ENCODE results near the gene RDH16.
"Not testable (repeated sequence)": the region's sequence is repeated elsewhere in the genome, so short reads cannot be mapped to it uniquely, and the experiment has no call there.

The RDH16 gene

DNA sequence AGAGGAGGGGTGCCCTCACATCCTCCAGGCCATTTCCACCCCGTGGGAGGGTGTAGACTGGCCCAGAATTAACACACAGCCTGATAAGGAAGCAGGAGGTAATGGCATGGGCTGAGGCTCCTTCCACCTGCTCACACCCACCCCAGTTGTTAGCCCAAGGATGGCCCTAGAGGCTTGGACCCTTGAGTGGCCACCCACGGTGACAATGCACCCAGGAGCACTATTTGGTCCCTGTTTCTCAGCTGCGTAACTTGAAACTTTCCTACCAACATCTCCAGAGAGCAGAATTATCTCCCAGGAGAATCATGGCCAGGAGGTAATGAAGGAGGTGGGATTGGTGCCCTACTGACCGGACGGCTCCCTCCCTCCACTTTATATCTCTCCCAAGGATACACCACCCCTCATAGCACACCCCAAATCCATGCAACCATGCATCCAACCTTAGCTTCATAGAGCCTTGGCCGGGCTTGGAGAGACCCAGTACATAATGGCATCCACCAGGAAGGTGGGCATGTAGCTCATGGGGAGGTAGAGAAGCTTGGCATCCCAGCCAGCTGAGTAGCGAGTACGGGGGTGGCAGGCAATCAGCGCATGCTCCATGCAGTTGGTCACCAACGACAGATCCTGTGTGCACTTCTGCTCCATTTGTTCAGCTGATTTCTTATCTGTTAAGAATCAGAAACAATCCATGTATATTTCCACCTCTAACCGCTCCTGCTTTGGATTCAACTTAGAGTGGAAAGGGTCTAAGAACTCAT lies 5.6 kb downstream of the RDH16 start:
- no peak for DNase-seq

DNA sequence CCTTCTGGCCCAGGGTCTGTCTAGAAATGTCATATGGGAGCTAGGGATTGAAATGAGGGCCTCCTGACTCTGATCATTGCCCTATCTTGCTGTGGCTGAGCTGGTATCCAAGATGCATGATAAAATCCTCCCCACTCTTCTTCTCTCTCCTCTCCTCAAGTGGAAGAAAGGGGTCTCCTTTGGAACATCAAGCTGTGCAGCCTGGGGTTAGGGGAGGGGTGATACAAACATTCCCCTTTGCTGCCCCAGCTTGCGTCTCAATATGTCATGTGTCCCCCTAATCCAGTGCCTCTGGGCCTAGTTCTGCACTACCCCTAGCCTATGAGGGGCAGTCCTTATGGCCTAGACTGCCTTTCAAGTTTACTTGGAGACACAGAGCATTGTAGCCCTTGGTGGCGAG lies 8.5 kb downstream of the RDH16 start:
- DNase-seq: no peak

DNA sequence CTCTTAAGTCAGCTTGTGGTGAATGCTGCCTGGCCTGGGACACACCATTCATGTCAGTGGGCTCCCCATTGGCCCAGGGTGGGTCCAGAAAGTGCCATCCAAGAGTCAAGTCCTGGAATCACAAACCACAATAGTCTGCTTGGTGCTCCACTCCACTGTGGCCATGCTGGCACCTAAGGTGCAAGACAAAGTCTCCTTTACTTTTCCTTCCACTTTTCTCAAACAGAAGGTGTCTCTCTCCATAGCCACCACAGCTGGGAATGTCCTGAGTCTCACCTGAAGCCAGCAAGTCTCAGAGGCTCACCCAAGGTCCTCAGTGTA lies 9.0 kb downstream of the RDH16 start:
- no peak for DNase-seq

DNA sequence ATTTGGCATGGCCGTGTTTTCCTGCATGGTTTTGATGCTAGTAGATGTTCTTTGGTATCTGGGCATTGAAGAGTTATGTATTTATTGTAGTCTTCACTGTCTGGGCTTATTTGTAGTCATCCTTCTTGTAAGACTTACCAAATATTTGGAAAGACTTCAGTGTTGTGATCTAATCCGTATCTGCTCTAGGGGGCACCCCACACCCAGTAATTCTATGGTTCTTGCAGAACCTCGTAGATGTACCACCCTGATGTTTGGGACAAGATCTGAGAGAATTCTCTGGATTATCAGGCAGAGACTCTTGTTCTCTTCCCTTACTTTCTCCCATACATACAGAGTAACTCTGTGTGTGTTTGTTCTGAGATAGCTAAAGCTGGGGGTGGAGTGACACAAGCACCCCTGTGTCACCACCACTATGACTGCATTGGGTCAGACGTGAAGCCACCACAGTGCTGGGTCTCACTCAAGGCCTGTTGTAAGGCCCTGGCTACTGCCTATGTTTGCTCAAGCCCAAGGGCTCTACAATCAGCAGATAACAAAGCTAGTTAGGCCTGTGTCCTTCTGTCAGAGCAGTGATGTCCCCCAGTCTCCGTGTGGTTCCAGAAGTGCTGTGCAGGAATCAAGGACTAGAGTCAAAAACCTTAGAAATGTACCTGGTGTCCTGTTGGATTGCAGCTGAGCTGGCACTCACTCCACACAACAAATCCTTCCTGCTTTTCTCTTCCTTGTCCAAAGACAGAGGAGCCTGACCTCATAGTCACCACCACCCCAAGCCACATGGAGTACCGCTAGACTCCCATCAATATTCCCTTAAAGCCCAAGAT lies 9.6 kb downstream of the RDH16 start:
- peak; percentile 20 for DNase-seq

DNA sequence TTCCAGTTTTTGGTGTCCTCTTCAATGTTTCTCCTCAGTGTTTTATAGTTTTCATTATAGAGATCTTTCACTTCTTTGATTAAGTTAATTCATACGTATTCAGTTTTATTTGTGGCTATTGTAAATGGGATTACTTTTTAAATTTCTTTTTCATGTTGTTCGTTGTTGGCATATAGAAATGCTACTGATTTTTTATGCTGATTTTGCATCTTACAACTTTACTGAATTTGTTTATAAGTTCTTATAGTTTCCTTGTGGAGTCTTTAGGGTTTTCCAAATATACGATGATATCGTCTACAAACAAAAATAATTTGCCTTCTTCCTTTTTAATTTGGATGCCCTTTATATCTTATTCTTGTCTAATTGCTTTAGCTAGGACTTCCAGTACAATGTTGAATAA lies 13.5 kb downstream of the RDH16 start:
- DNase-seq: no peak

DNA sequence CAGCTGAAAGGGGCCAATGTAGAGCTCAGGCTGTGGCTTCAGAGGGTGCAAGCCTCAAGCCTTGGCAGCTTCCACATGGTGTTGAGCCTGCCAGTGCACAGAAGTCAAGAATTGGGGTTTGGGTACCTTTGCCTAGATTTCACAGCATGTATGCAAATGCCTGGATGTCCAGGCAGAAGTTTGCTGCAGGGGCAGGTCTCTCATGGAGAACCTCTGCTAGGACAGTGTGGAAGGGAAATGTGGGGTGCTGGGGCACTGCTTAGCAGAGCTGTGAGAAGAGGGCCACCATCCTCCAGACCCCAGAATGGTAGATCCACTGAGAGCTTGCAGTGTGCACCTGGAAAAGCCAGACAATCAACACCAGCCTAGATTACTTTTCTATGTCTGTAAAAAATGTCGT lies 14.0 kb downstream of the RDH16 start:
- DNase-seq: not testable (repeated sequence)

DNA sequence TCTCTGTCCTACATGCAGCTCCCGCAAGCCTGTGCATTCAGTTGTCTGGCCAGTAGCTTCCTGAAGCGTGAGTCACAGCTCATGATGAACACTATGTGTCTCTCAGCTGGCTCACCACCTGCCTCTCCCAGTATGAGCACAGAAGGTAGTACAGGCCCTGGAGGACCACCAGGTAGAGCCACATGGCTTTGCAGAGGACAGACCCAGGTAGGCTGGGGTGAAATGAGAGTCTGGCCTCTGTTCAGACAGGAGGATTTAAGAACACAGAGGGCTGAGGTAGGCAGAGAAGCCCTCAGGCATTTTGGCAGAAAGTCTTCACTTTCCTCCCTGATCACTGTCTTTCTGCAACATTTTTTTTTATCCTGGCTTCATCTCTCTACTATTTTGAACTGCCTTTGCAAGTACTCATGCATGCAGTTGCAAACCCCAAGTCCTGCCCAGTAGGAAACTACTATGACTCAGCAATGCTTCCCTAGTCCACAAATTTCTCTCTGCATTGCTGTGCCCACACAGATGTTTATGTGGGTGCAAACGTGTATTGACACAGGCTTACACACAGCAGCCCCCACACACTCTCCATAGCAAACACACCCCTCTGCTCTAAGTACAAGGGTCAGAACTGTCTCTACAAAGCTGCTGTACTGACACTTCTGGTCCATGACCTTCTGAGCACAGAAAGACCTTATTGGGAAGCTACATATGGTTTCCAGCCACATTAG lies 15.9 kb downstream of the RDH16 start:
- DNase-seq: peak; percentile 79

DNA sequence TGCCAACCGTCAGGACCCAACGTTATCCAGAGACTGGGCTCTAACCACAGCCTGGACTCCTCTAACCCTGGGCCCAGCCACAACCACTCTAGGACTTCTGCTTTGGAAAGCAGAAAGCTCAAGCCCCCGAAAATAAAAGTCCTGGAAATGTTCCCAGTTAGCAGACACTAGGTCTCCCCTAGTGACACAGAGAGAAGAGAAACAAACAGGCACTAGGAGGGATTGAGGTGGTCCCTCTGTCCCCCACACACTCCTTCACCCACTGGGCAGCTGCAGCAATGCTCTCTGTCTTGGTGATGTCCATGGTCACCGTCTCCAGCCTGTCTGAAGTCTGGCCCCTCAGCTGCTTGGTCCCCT lies 16.5 kb downstream of the RDH16 start:
- DNase-seq: not testable (repeated sequence)

DNA sequence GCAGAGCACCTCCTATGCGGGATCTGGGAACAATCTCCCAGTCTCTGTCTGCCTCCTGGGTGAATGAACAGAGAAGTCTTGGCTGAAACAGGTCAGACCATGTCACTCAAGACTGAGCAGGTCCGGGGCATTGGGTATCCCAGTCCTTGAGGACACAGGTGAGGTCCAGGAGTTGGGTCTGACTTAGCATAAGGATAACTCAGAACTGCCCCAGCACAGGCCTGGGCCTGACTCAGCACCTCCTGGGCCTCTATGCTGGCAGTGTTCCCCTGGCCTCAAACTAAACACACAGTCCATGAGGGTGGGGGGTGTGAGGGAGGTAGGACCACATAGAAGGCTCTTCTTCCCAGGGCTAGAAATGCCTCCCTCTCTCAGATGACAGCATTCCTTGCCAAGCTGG lies 21.7 kb downstream of the RDH16 start:
- DNase-seq: no peak

DNA sequence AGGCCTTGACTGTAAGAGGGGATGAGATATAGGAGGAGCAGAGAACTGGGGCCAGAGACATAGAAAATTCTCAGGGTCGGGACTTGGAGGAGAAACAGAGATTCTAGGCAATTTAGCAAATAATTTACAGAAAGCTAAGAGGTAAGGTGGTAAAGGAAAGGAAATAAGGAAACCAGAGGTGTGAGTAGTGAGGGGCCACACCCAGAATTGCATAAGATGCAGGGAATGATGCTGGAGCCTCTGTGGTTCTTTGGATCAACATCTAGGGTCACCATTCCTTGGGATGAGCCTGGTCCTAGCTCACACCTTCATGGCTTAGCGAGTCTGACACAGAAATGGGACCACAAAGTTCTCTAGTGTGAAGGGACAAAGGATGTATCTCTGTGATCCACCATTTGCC lies 22.3 kb downstream of the RDH16 start:
- no peak for DNase-seq

DNA sequence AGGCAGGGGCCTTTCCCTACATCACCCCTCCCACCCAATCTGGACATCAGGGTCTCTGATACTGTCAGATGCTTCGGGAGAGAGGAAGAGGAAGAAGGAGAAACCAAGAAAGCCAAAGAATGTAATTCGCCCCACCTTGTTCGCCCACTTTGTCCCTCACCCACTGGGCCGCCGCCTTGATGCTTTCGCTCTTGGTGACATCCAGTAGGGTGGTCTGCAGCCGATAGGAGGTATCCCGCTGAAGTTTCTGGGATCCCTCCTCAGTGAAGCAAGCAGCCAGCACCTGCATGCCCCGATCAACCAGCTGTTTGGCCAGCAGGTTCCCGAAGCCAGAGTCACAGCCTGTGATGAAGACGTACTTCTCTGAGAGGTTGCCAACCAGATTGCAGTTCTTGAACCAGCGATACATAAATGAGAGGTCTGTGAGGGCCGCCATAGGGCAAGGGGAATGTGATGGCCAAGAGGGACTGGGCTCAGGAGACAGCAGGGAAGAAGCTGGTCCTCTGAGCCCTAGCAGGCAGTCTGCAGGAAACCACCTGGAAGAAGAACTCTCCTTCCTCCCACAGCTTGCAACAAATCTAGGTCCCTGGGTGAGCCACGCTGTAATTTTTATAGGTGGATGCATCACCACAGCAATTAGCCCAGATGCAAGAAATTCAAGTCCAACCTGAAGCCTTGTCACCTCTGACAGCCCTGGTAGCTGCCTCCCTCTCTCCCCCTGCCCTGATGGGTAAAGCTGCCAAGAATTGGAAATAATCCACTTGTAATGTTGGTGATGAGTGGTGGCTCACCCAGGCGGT lies 23.4 kb downstream of the RDH16 start, which contains the start of gene SDR9C7:
TSS of gene SDR9C7 (minus strand) at position 583 of the 800 bp plus-strand sequence. CDS start at position 436, 147 bp downstream.
- DNase-seq: no peak

DNA sequence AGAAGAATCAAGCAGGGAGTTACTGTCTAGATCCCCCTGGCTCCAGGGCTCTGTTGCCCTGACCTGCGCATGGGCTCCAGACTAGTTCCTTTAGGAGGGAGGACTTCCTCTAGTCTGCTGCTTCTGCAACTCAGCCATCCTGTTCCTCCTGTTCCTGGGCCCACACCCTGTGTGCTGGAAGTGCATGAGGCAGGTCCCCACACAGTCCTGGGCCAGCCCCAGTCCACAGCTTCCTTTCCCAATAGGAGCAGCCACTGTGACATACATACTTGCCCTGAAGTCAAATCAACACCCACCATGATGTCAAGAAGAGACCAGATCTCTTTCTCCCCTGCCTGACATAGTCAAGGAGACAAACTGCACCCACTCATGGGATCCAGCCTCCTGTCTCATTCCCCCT lies 24.5 kb downstream of the RDH16 start:
- no peak for DNase-seq

DNA sequence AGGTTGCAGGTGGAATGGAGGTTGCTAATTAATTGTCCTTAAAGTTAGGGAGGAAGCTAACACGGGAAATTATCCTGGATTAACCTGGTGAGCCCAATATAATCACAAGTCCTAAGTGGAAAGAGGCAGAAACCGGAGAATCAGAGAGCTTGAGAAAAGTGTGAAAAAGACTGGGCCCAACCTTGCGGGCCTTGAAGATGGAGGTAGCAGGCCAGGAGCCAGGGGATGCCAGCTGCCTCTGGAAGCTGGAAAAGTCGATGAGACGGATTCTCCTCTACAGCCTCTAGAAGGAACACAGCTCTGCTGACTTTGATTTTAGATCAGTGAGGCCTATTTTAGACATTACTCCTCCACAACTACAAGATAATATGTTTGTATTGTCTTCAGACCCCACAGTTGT lies 25.3 kb downstream of the RDH16 start:
- DNase-seq: no peak

DNA sequence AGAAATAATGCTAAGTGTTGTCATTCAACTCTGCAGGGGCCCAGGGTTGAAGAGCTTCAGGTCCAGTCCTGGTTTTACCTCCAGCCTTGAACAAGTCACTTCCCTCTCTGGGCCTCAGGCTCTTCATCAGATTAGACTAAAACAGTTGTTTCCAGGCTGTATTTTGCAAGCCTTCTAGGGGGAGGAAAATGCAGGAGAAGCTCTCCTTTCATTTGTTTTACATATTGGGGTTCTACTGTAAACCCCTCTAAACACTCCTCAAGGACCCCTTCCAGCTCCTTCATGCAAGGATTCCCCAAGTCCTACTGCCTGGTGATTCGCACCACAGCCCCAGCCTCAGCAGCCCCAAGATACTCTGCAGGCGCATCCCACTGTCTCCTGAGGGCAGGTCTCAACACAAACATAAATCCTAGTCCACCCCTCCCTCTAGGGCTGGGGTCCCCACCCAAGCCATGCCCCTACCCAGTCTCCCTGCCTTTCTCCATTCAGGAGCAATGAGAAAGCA lies 25.9 kb downstream of the RDH16 start:
- peak; percentile 48 for DNase-seq

DNA sequence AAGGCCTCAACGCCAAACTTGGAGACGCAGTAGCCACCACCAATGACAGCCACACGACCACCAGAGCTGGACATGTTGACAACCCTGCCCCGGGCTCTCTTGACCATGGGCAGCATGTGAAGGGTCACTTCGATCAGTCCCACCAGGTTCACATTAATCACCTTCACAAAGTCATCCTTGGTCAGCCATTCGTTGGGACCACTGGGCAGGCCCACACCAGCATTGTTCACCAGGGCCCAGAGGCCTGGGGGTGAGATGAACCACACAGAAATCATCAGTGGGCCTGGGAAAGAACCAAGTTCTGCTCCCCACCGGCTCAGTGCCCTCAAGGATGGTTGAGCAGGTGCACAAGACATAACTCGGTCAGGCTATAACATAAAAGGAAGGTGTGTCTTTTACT lies 27.2 kb downstream of the RDH16 start:
- DNase-seq: no peak

DNA sequence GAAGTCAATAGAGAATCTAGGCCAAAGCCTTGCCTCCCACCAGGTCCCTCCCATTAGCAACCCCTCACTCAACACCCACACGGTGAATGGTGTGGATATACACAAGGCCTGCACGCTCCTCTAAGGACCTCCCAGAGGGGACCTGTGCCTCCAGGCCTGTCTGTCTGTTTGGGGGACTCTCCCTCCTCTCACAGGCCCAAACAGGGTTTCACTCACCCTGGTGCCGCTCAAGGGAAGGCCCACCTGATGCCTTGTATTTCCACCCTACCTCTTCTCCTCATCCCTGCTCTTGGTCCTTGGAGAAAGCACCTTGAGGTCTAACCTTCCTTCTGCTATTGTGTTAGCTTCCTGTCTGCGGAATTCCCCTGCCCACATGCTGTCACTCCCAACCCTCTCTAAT lies 27.6 kb downstream of the RDH16 start:
- no peak for DNase-seq

DNA sequence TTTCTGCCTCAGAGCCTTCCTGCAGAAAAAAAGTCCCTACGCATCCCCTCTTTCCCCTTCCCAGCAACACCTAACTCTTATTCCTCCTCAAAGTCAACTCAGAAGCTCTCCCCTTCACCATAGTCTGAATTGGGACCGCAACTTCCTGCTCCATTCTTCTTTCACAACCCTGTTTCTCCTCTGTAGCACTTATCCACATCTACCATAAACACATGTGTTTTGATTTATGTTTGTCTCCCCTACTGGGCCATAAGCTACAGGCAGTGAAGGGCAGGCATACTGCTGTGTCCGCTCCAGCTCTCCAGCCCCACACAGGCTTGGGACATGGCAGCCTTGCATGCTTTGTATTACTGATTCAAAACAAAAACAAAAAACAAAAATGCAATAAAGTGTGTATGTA lies 29.1 kb downstream of the RDH16 start:
- DNase-seq: no peak

DNA sequence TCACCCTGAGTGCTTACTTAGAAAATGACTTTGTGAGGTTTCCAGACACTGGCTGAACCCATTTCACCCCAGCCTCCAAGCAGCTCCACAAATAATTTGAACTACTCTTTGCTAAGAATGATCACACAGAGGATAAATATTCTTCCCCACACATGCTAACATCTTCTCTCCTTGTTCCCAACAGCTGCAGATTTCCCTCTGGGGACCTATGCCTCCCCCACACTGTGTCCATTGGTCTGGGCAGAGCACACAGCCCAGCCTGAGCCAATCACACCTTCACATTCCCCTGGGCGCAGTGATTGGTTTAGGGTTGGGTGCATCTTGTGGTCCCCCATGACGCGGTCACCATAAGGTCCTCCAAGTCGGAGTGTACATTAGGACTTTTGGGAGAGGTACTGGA lies 30.1 kb downstream of the RDH16 start:
- no peak for DNase-seq

DNA sequence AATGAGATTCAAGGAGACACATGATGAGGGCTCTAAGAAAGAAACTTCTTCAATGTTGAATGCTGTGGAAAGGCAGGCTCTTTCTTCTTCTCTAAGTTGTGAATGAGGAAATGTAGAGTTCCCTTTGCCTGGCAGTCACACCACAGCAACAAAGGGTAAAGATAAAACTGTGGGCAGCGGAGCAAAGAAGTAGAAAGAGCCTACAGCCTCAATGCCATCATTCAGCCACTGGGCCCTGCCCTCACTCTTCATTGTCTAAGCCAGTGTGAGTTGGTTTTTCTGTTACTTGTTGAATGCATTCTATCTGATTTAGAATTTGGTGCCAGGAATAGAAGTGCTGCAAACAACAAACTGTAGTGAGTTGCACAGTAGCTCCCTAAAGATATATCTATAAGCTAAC lies 35.4 kb downstream of the RDH16 start:
- DNase-seq: no peak

DNA sequence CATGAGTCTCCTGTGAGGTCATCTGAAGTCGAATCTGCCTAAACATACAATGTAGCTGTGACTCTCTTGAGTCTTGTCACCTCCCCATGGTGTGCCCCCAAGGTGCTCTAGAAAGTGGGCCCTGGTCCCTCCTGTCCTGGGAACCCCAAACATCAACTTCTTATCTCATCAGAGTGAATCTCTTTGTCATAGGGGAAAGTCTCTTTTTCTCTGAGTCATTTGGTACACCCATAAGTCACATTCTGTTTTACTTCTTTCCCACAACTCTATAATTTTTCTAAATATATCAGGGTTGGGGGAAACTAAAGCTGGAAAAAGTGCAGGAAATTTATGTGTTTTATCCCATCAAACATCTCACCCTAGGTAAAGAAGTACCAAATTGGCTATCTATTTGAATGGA lies 36.1 kb downstream of the RDH16 start:
- DNase-seq: no peak

DNA sequence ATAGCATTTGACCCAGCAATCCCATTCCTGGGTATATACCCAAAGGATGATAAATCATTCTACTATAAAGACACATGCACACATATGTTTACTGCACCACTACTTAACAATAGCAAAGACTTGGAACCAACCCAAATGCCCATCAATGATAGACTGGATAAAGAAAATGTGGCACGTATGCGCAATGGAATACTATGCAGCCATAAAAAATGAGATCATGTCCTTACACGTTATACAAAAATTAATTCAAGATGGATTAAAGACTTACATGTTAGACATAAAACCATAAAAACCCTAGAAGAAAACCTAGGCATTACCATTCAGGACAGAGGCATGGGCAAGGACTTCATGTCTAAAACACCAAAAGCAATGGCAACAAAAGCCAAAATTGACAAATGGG lies 39.3 kb downstream of the RDH16 start:
- not testable (repeated sequence) for DNase-seq

DNA sequence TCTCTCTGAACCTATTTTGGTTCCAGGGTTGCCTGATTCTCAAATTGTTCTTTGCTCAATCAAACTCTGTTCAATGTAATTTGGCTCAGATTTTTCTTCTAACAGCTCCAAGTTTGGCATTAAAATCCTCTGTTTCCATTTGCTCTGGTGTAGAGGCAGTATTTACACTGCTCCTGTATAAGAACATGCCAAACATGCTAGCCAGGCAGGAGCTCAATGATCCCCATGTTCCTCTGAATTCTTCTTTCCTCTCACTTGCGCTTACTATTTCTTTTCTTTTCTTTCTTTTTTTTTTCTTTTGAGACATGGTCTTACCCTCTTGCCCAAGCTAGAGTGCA lies 40.4 kb downstream of the RDH16 start:
- no peak for DNase-seq

Data from DMS53 (cell line).